H9 (cell line): ENCODE measurements around the gene SMARCC2. TPM values are rescaled to one million over a fixed set of nuclear protein-coding genes. Genes with fewer than 3 reads are reported as not detected.

Experiments
- DNase-seq: peaks from one replicate; pipeline ENCODE4 v3.0.0-alpha.2; 2017
- H2AFZ ChIP-seq: one replicate; pipeline ENCODE4 v1.6.1; 2013; ENCODE audit warnings: mild to moderate bottlenecking, low read length, control low read depth, moderate library complexity
- H2AK5ac ChIP-seq: 2 replicates; pipeline ENCODE4 v1.6.1; 2013; ENCODE audit warnings: low read length, control low read depth, mixed read lengths; ENCODE audit not compliant: insufficient read length
- H2BK120ac ChIP-seq: one replicate; pipeline ENCODE4 v1.6.1; 2013; ENCODE audit warnings: low read depth, mild to moderate bottlenecking, low read length, control low read depth, inconsistent platforms; ENCODE audit not compliant: poor library complexity, severe bottlenecking
- H2BK12ac ChIP-seq: 2 replicates; pipeline ENCODE4 v1.6.1; 2013; ENCODE audit warnings: low read length, control low read depth, mixed read lengths, low read depth; ENCODE audit not compliant: insufficient read length
- H2BK15ac ChIP-seq: 2 replicates; pipeline ENCODE4 v1.6.1; 2013; ENCODE audit warnings: low read depth, low read length, control low read depth
- H2BK20ac ChIP-seq: one replicate; pipeline ENCODE4 v1.6.1; 2013; ENCODE audit warnings: low read depth, mild to moderate bottlenecking, low read length, control low read depth, inconsistent platforms; ENCODE audit not compliant: poor library complexity, severe bottlenecking
- H2BK5ac ChIP-seq: 2 replicates; pipeline ENCODE4 v1.6.1; 2013; ENCODE audit warnings: low read length, control low read depth, mixed read lengths; ENCODE audit not compliant: insufficient read length
- H3K14ac ChIP-seq: 2 replicates; pipeline ENCODE4 v1.6.1; 2013; ENCODE audit warnings: low read length, control low read depth; ENCODE audit not compliant: insufficient read depth
- H3K18ac ChIP-seq: 2 replicates; pipeline ENCODE4 v1.6.1; 2013; ENCODE audit warnings: low read depth, mild to moderate bottlenecking, mixed read lengths, low read length, control low read depth; ENCODE audit not compliant: insufficient read length
- H3K23ac ChIP-seq: 2 replicates; pipeline ENCODE4 v1.6.1; 2013; ENCODE audit warnings: low read length, control low read depth, mixed read lengths, low read depth; ENCODE audit not compliant: insufficient read length
- H3K23me2 ChIP-seq: 2 replicates; pipeline ENCODE4 v1.6.1; 2013; ENCODE audit warnings: low read depth, mild to moderate bottlenecking, mixed read lengths, low read length, control low read depth; ENCODE audit not compliant: insufficient read length, poor library complexity, severe bottlenecking
- H3K27ac ChIP-seq: 2 replicates; pipeline ENCODE4 v1.5.1; 2013; ENCODE audit warnings: low read length, control low read depth, mixed read lengths, low read depth; ENCODE audit not compliant: insufficient read length
- H3K27me3 ChIP-seq: 2 replicates; pipeline ENCODE4 v1.6.1; 2013; ENCODE audit warnings: low read length, control low read depth, inconsistent platforms; ENCODE audit not compliant: insufficient read depth
- H3K4ac ChIP-seq: 2 replicates; pipeline ENCODE4 v1.6.1; 2013; ENCODE audit warnings: low read depth, mild to moderate bottlenecking, control low read depth, inconsistent platforms, low read length, moderate library complexity
- H3K4me1 ChIP-seq: 2 replicates; pipeline ENCODE4 v1.6.1; 2013; ENCODE audit warnings: low read length, control low read depth, inconsistent platforms; ENCODE audit not compliant: insufficient read depth
- H3K4me2 ChIP-seq: 2 replicates; pipeline ENCODE4 v1.6.1; 2013; ENCODE audit warnings: low read length, control low read depth, mixed read lengths; ENCODE audit not compliant: insufficient read length, insufficient read depth
- H3K56ac ChIP-seq: 2 replicates; pipeline ENCODE4 v1.6.1; 2013; ENCODE audit warnings: low read depth, mild to moderate bottlenecking, mixed read lengths, low read length, control low read depth; ENCODE audit not compliant: insufficient read length
- H3K79me1 ChIP-seq: 2 replicates; pipeline ENCODE4 v1.6.1; 2013; ENCODE audit warnings: low read depth, mild to moderate bottlenecking, moderate library complexity, low read length, control low read depth, inconsistent platforms; ENCODE audit not compliant: insufficient read depth, poor library complexity, severe bottlenecking
- H3K79me2 ChIP-seq: 2 replicates; pipeline ENCODE4 v1.6.1; 2013; ENCODE audit warnings: low read length, control low read depth, inconsistent platforms; ENCODE audit not compliant: insufficient read depth
- H3K9ac ChIP-seq: 2 replicates; pipeline ENCODE4 v1.6.1; 2013; ENCODE audit warnings: low read length, control low read depth, mixed read lengths; ENCODE audit not compliant: insufficient read length; ENCODE audit errors: extremely low read depth
- H3K9me3 ChIP-seq: one replicate; pipeline ENCODE4 v1.6.1; 2013; ENCODE audit warnings: low read depth, low read length, inconsistent platforms; ENCODE audit not compliant: control insufficient read depth
- H3T11ph ChIP-seq: one replicate; pipeline ENCODE4 v1.6.1; 2013; ENCODE audit warnings: mild to moderate bottlenecking, low read length, control low read depth, inconsistent platforms
- H4K20me1 ChIP-seq: one replicate; pipeline ENCODE4 v1.6.1; 2013; ENCODE audit not compliant: control insufficient read depth, insufficient read length, insufficient read depth
- H4K5ac ChIP-seq: 2 replicates; pipeline ENCODE4 v1.6.1; 2013; ENCODE audit warnings: low read depth, mild to moderate bottlenecking, mixed read lengths, low read length, control low read depth; ENCODE audit not compliant: insufficient read length
- H4K8ac ChIP-seq: replicated peaks from 2 replicates; pipeline ENCODE4 v1.6.1; 2013; ENCODE audit warnings: low read length, control low read depth, mixed read lengths, low read depth; ENCODE audit not compliant: insufficient read length
- H4K91ac ChIP-seq: 2 replicates; pipeline ENCODE4 v1.6.1; 2013; ENCODE audit warnings: low read depth, mild to moderate bottlenecking, moderate library complexity, mixed read lengths, low read length, control low read depth; ENCODE audit not compliant: insufficient read length
- H3K27ac Mint-ChIP-seq, 3 experiments: 2 replicates in 2 of 3; 3 replicates in 1 of 3; pipeline ENCODE4 v1.8.0; 2020 to 2021; ENCODE audit warnings: mixed read lengths in 3 of 3, mild to moderate bottlenecking in 1 of 3, moderate library complexity in 1 of 3
- H3K27me3 Mint-ChIP-seq: 2 replicates; pipeline ENCODE4 v1.8.0; 2021; ENCODE audit warnings: low read depth, mild to moderate bottlenecking, moderate library complexity, mixed read lengths
- H3K36me3 Mint-ChIP-seq, 3 experiments: 2 replicates in 2 of 3; 3 replicates in 1 of 3; pipeline ENCODE4 v1.8.0; 2020 to 2021; ENCODE audit warnings: low read depth in 3 of 3, mixed read lengths in 3 of 3; ENCODE audit not compliant: insufficient read depth in 1 of 3
- H3K4me1 Mint-ChIP-seq, 2 experiments: 2 replicates each; pipeline ENCODE4 v1.8.0; 2020; ENCODE audit warnings: mixed read lengths in 2 of 2
- H3K4me3 Mint-ChIP-seq, 2 experiments: 2 replicates in 1 of 2; 3 replicates in 1 of 2; pipeline ENCODE4 v1.8.0; 2020 to 2021; ENCODE audit warnings: mild to moderate bottlenecking in 2 of 2, mixed read lengths in 2 of 2, moderate library complexity in 1 of 2
- H3K9me3 Mint-ChIP-seq, 2 experiments: 2 replicates in 1 of 2; 3 replicates in 1 of 2; pipeline ENCODE4 v1.8.0; 2020; ENCODE audit warnings: mild to moderate bottlenecking in 2 of 2, mixed read lengths in 2 of 2, moderate library complexity in 1 of 2
- WGBS: extraction: QIAGEN DNeasy Blood & Tissue Kit; methylation state at CpG from one replicate; pipeline ENCODE4 v1.1.7; 2013; ENCODE audit warnings: missing lambda C conversion rate, low lambda C conversion rate, mixed read lengths; ENCODE audit not compliant: insufficient read length; ENCODE audit errors: extremely low coverage; 5-methylcytosine and 5-hydroxymethylcytosine counted together
- total RNA-seq: library from RNA; stranded (reverse); gene quantifications from 2 replicates; pipeline ENCODE4 v1.2.1, GENCODE V29; 2021
- TF ChIP-seq, protein P1 (sequence below): fragments of 200-600 bp; sonication (generic); conservative IDR thresholded peaks from 3 replicates; pipeline ENCODE4 v1.8.0; 2021; ENCODE audit warnings: antibody characterized with exemption, mild to moderate bottlenecking

The SMARCC2 gene
- total RNA-seq, 1 experiment from 2014 or later: 86.9 TPM

DNA sequence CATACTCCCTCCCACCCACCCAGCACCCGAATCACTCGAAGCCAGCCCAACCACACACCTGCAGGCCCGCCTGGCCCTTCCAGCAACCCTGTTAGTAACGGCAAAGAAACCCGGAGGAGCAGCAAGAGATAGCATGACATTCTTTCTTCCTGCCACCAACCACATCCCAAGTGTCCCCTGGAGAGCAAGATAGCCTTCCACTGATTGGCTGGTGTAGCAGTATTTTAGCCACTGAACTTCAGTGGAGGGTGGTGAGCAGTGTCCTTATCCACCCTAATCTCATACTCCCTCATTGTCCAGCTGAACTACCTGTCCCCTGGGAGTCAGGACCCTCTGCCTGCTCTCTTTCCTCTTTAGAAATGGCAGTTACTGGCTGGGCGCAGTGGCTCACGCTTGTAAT is 39.8 kb upstream of the SMARCC2 start:
- H3K27ac ChIP-seq: no peak overlapping the region
- no peak overlapping the region for H3K14ac ChIP-seq
- H3K27me3 Mint-ChIP-seq: peaks cover 6% of the 10 kb centered on the region
- H3K27me3 ChIP-seq: no peaks in the 10 kb centered on the region
- H3K4me1 ChIP-seq: no peaks in the 10 kb centered on the region
- no peak overlapping the region for H2BK5ac ChIP-seq
- no peak overlapping the region for H3K56ac ChIP-seq
- no peak overlapping the region for H2AK5ac ChIP-seq
- H3K27ac Mint-ChIP-seq: no peak overlapping the region; a peak in 1 of 7 replicates
- H4K20me1 ChIP-seq: peaks cover 3% of the 10 kb centered on the region
- no peak overlapping the region for H2AFZ ChIP-seq
- H3K9me3 ChIP-seq: no peaks in the 10 kb centered on the region
- H3K79me1 ChIP-seq: no peaks in the 10 kb centered on the region
- peaks cover 20 to 22% of the 10 kb centered on the region in 2 experiments for H3K4me1 Mint-ChIP-seq
- H3K23me2 ChIP-seq: peaks cover 6% of the 10 kb centered on the region
- no CpG with 5 or more reads among the region's 7 CpGs for WGBS
- no peak overlapping the region for H2BK15ac ChIP-seq
- no peak overlapping the region for H4K91ac ChIP-seq
- H3K9ac ChIP-seq: no peak overlapping the region
- H3K23ac ChIP-seq: no peak overlapping the region
- no peak overlapping the region for H2BK12ac ChIP-seq
- no peak overlapping the region for H4K5ac ChIP-seq
- peaks cover 2 to 17% (median 10%) of the 10 kb centered on the region in 3 experiments; a peak in 5 of 7 replicates for H3K36me3 Mint-ChIP-seq
- no peak for DNase-seq
- H2BK120ac ChIP-seq: no peak overlapping the region
- no peak overlapping the region for H2BK20ac ChIP-seq
- no peaks in the 10 kb centered on the region for H3K79me2 ChIP-seq
- no peak overlapping the region for H3K4me2 ChIP-seq
- H3K18ac ChIP-seq: no peak overlapping the region
- H3K4ac ChIP-seq: no peak overlapping the region
- H3T11ph ChIP-seq: no peak overlapping the region
- H3K9me3 Mint-ChIP-seq: no peaks in the 10 kb centered on the region; a peak in 1 of 5 replicates
- no peak overlapping the region for H3K4me3 Mint-ChIP-seq
- no peak overlapping the region for H4K8ac ChIP-seq
- TF ChIP-seq, protein P1, sequence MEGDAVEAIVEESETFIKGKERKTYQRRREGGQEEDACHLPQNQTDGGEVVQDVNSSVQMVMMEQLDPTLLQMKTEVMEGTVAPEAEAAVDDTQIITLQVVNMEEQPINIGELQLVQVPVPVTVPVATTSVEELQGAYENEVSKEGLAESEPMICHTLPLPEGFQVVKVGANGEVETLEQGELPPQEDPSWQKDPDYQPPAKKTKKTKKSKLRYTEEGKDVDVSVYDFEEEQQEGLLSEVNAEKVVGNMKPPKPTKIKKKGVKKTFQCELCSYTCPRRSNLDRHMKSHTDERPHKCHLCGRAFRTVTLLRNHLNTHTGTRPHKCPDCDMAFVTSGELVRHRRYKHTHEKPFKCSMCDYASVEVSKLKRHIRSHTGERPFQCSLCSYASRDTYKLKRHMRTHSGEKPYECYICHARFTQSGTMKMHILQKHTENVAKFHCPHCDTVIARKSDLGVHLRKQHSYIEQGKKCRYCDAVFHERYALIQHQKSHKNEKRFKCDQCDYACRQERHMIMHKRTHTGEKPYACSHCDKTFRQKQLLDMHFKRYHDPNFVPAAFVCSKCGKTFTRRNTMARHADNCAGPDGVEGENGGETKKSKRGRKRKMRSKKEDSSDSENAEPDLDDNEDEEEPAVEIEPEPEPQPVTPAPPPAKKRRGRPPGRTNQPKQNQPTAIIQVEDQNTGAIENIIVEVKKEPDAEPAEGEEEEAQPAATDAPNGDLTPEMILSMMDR: no peak
